ENCODE results near the gene CADM1. TPM values are rescaled to one million over a fixed set of nuclear protein-coding genes. Genes with fewer than 3 reads are reported as not detected.

Gene CADM1
- total RNA-seq, 2 experiments from 2014 or later = 59.7 to 89.7 TPM

DNA sequence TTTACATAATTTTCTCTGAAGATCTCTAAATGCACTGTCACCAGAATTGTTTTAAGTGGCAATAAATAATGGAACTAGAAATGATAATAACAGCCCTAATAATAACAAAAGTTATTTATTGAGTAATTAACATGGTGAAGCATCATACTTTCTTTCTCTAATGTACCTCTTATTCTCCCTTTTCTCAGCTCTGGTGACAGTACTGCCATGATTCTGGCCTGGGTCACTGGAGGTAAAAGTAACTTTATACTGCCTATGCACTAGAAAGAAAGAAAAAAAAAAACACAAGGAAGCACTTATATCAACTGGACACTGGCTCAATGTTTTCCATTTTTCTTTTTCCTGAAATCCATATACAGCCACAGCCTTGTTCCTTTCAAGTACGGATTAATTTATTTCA, 43.7 kb downstream of the CADM1 start:
- H3K9me3 ChIP-seq (ENCODE audit: low read length) = no peaks in the 10 kb centered on the region
- TF ChIP-seq CTCF (conservative IDR thresholded peaks at IDR 0.05; ENCODE audit: low read length) (no peak), EZH2phosphoT487 (IDR thresholded peaks at IDR 0.05; ENCODE audit: borderline replicate concordance, low read depth, low read length) (no peak)
- no peak overlapping the region for H3K27ac ChIP-seq (ENCODE audit: low read depth, low read length, poor library complexity, severe bottlenecking)
- no peak overlapping the region for H2AFZ ChIP-seq (ENCODE audit: low read length)
- no peak for DNase-seq (ENCODE audit: low spot score)
- no peaks in the 10 kb centered on the region; the same call in 1 of the 2 replicates for H3K36me3 ChIP-seq (ENCODE audit: insufficient read depth, low read length)
- H3K4me3 ChIP-seq (ENCODE audit: low read depth, low read length, poor library complexity, severe bottlenecking) = no peak overlapping the region
- H3K4me1 ChIP-seq (ENCODE audit: insufficient read depth, low read length, poor library complexity, severe bottlenecking) = peaks cover 28% of the 10 kb centered on the region
- no peaks in the 10 kb centered on the region; the same call in 1 of the 2 replicates for H3K79me2 ChIP-seq (ENCODE audit: insufficient read depth, low read depth, low read length)
- no peaks in the 10 kb centered on the region for H4K20me1 ChIP-seq (ENCODE audit: insufficient read depth, low read length)
- no peaks in the 10 kb centered on the region for H3K9me2 ChIP-seq (ENCODE audit: insufficient read depth, low read length)
- ChIA-PET CTCF (ENCODE audit: unreplicated experiment) (no interaction called here), POLR2A (interaction anchor here (1.1 kb wide), 1 partner anchor 19 kb away, joined by 4 read pairs; no protein-coding TSS in a partner anchor)
- intact Hi-C loops (cut with micrococcal nuclease; ENCODE audit: unreplicated experiment) = no loop called here
- no TSS peak for BruUV-seq (replicated peaks)
- H3K4me2 ChIP-seq (ENCODE audit: low read length) = no peak overlapping the region

DNA sequence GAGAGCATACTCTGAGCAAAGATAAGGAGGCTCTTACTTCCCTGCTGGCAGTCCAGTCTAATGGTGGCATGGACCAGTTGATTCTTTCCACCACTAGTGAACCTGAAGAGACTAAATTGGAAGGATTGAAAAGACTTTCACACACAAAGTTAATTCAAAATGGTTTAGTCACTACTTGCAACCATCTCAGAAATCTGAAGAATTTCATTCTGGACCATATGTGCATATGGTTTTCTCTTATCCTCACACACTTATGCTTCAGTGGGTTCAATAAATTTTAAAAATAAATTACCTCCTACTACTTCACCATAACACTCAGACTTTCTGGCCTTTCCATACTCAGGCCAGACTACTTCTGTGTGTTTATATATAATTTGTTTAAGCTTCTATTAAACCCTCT, 44.7 kb downstream of the CADM1 start:
- Histone ChIP-seq H3K9me2 (ENCODE audit: insufficient read depth, low read length) (no peaks in the 10 kb centered on the region), H3K27ac (ENCODE audit: low read depth, low read length, poor library complexity, severe bottlenecking) (no peak overlapping the region), H3K9me3 (ENCODE audit: low read length) (no peaks in the 10 kb centered on the region), H3K4me2 (ENCODE audit: low read length) (no peak overlapping the region), H4K20me1 (ENCODE audit: insufficient read depth, low read length) (no peaks in the 10 kb centered on the region), H2AFZ (ENCODE audit: low read length) (no peak overlapping the region), H3K36me3 (ENCODE audit: insufficient read depth, low read length) (no peaks in the 10 kb centered on the region; the same call in 1 of the 2 replicates), H3K4me1 (ENCODE audit: insufficient read depth, low read length, poor library complexity, severe bottlenecking) (peaks cover 28% of the 10 kb centered on the region), H3K79me2 (ENCODE audit: insufficient read depth, low read depth, low read length) (no peaks in the 10 kb centered on the region; the same call in 1 of the 2 replicates), H3K4me3 (ENCODE audit: low read depth, low read length, poor library complexity, severe bottlenecking) (no peak overlapping the region)
- TF ChIP-seq CTCF (conservative IDR thresholded peaks at IDR 0.05; ENCODE audit: low read length) = no peak
- TF ChIP-seq EZH2phosphoT487 (IDR thresholded peaks at IDR 0.05; ENCODE audit: borderline replicate concordance, low read depth, low read length) = no peak
- ChIA-PET CTCF (ENCODE audit: unreplicated experiment) (no interaction called here), POLR2A (interaction anchor here (0.8 to 1.1 kb wide), 2 partner anchors 18 to 39 kb away, joined by 3 to 4 read pairs; no protein-coding TSS in a partner anchor)
- BruUV-seq (replicated peaks) = no TSS peak
- DNase-seq (ENCODE audit: low spot score) = no peak
- intact Hi-C loops (cut with micrococcal nuclease; ENCODE audit: unreplicated experiment) = no loop called here

- no peaks in the 10 kb centered on the region for H3K9me2 ChIP-seq (ENCODE audit: insufficient read depth, low read length)
- H3K36me3 ChIP-seq (ENCODE audit: insufficient read depth, low read length) = no peaks in the 10 kb centered on the region; the same call in 1 of the 2 replicates
- no peak overlapping the region for H3K4me3 ChIP-seq (ENCODE audit: low read depth, low read length, poor library complexity, severe bottlenecking)
- H3K4me2 ChIP-seq (ENCODE audit: low read length) = no peak overlapping the region
- no peaks in the 10 kb centered on the region for H3K9me3 ChIP-seq (ENCODE audit: low read length)
- H3K79me2 ChIP-seq (ENCODE audit: insufficient read depth, low read depth, low read length) = no peaks in the 10 kb centered on the region; the same call in 1 of the 2 replicates
- no peak overlapping the region for H3K27ac ChIP-seq (ENCODE audit: low read depth, low read length, poor library complexity, severe bottlenecking)
- no peak overlapping the region for H2AFZ ChIP-seq (ENCODE audit: low read length)
- no peaks in the 10 kb centered on the region for H4K20me1 ChIP-seq (ENCODE audit: insufficient read depth, low read length)
- POLR2A ChIA-PET = interaction anchor here (0.6 kb wide), 1 partner anchor 1065 kb away, joined by 3 read pairs; no protein-coding TSS in a partner anchor
- peaks cover 28% of the 10 kb centered on the region for H3K4me1 ChIP-seq (ENCODE audit: insufficient read depth, low read length, poor library complexity, severe bottlenecking)
- CTCF ChIA-PET (ENCODE audit: unreplicated experiment) = no interaction called here
- BruUV-seq (replicated peaks) = no TSS peak
- no peak for TF ChIP-seq EZH2phosphoT487 (IDR thresholded peaks at IDR 0.05; ENCODE audit: borderline replicate concordance, low read depth, low read length)
- TF ChIP-seq CTCF (conservative IDR thresholded peaks at IDR 0.05; ENCODE audit: low read length) = no peak
- intact Hi-C loops (cut with micrococcal nuclease; ENCODE audit: unreplicated experiment) = no loop called here
- DNase-seq (ENCODE audit: low spot score) = no peak
Observed at GRCh38 chr11:115458877-115459276, 45.3 kb downstream of the CADM1 start.
